ENCODE measurements around the gene AKR1B1.

DNA sequence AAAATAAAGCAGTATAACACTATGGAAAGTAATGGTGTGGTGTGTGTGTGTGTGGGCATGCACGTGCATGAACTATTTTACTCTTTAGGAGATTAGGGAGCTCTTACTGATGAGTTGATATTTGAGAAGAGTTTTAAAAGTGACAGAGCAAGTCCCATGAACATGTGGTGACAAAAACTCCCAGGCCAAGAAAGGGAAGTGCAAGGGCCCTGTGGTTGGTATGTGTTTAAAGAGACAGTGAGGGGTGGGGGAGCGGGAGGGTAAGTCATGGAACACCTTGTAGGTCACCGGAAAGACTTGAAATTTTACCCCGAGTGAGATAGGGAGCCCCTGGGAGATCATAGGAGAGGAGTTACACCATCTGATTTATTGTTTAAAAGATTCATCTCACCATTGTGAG, 63.3 kb downstream of the AKR1B1 start:
- TF ChIP-seq, protein P1, sequence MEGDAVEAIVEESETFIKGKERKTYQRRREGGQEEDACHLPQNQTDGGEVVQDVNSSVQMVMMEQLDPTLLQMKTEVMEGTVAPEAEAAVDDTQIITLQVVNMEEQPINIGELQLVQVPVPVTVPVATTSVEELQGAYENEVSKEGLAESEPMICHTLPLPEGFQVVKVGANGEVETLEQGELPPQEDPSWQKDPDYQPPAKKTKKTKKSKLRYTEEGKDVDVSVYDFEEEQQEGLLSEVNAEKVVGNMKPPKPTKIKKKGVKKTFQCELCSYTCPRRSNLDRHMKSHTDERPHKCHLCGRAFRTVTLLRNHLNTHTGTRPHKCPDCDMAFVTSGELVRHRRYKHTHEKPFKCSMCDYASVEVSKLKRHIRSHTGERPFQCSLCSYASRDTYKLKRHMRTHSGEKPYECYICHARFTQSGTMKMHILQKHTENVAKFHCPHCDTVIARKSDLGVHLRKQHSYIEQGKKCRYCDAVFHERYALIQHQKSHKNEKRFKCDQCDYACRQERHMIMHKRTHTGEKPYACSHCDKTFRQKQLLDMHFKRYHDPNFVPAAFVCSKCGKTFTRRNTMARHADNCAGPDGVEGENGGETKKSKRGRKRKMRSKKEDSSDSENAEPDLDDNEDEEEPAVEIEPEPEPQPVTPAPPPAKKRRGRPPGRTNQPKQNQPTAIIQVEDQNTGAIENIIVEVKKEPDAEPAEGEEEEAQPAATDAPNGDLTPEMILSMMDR (IDR thresholded peaks at IDR 0.05) = no peak
- no peak for TF ChIP-seq POLR2A (IDR thresholded peaks at IDR 0.05)

Measured in body of pancreas (tissue), 4 donors.